ENCODE results near the gene ABHD4. TPM values are rescaled to one million over a fixed set of nuclear protein-coding genes. Genes with fewer than 3 reads are reported as not detected.

Gene ABHD4
- total and polyA plus RNA-seq, 7 donors = 6.1 to 64.0 (median 26.4) TPM

GRCh38 chr14:22646570-22647254 is 48.6 kb downstream of the ABHD4 start:
- no peak for TF ChIP-seq CTCF (IDR thresholded peaks at IDR 0.05)
- no peaks in the 10 kb centered on the region for H3K36me3 ChIP-seq (ENCODE audit: insufficient read depth in 1 of 2, low read depth in 1 of 2)
- no peak for ATAC-seq
- no peak for DNase-seq
- no peaks in the 10 kb centered on the region for H3K9me3 ChIP-seq
- H3K27ac ChIP-seq = no peak overlapping the region
- intact Hi-C loops (cut with DNase I) = no loop called here
- WGBS, 3 donors = 85 to 92% (median 91%) methylated on average over 4 of the region's 4 CpGs
- H3K4me1 ChIP-seq = peaks cover 14% of the 10 kb centered on the region
- no peak overlapping the region for H3K4me3 ChIP-seq
- H3K27me3 ChIP-seq (ENCODE audit: insufficient read depth in 3 of 3, low read length in 2 of 3) = no peaks in the 10 kb centered on the region

DNA sequence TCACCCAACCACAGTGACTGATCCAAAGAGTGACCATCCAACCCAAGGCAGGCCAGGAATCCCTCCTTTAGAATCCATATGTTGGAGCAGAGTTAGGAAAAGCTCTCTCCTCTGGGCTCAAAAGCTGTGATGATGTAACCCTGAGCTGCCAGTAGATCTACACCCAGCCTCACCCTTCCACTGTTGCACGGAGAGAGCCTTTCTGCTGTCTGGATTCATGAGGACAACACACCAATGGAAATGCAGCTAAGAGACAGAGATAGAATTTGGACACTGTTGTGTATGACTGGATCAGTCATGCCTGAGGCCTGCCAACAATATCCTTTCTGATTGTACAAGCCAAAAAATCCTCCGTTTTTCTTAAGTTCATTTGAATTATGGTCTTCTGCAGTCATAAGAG is 50.4 kb downstream of the ABHD4 start:
- ATAC-seq = no peak
- DNase-seq = no peak
- intact Hi-C loops (cut with DNase I) = no loop called here
- Histone ChIP-seq H3K27ac (no peak overlapping the region), H3K4me1 (peaks cover 16% of the 10 kb centered on the region), H3K36me3 (ENCODE audit: insufficient read depth in 1 of 2, low read depth in 1 of 2) (no peaks in the 10 kb centered on the region), H3K27me3 (ENCODE audit: insufficient read depth in 3 of 3, low read length in 2 of 3) (no peaks in the 10 kb centered on the region), H3K4me3 (no peak overlapping the region), H3K9me3 (no peaks in the 10 kb centered on the region)
- no peak for TF ChIP-seq CTCF (IDR thresholded peaks at IDR 0.05)
- WGBS, 3 donors = 34 to 57% (median 45%) methylated on average over 2 of the region's 2 CpGs

DNA sequence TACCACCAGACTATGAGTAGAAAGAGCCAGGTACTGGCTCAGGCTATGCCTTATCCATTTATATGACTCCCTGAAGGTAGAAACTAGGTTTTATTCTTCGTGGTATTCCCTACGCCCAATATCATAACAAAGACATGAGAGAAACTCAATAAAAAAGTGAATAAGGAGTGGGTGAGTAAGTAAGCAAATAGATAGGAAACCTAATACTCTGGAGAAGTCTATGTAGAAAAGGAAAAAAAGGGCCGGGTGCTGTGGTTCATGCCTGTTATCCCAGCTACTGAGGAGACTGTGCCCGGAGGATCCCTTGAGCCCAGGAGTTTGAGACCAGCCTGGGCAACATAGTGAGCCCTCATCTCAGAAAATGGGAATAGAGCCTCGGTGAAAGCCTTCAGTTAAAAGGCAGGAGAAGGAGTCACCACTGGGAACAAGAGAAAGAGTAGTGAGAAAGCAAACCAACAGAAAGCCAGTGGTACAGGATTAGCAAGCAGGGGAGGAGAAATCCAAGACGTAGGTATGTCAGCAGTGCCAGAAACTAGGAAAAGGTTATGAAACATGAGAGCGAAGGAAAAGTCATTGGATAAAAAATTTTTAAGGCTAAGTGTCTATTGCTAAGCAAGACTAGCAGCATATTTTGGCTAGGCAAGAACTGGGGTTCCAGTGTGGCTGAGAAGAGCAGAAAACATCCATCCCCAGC is 52.1 kb downstream of the ABHD4 start:
- DNase-seq (no peak), ATAC-seq (peak in 3 of 4 donors; percentile 41 to 74 (median 56))
- no peak for TF ChIP-seq CTCF (IDR thresholded peaks at IDR 0.05)
- Histone ChIP-seq H3K9me3 (no peaks in the 10 kb centered on the region), H3K27me3 (ENCODE audit: insufficient read depth in 3 of 3, low read length in 2 of 3) (no peaks in the 10 kb centered on the region), H3K4me3 (peak overlapping the region; percentile 42), H3K36me3 (ENCODE audit: insufficient read depth in 1 of 2, low read depth in 1 of 2) (no peaks in the 10 kb centered on the region), H3K4me1 (peaks cover 16% of the 10 kb centered on the region), H3K27ac (peak overlapping the region; percentile 77)
- intact Hi-C loops (cut with DNase I) = loop anchor here (5.0 to 10.0 kb wide), 6 partner anchors 38 to 258 kb away; partner anchors contain the start of gene SLC7A7 (in 1 of the 2)
- 48 to 65% (median 60%) methylated on average over 7 of the region's 7 CpGs for WGBS, 3 donors

- Histone ChIP-seq H3K4me3 (peak overlapping the region; percentile 42), H3K9me3 (no peaks in the 10 kb centered on the region), H3K27ac (peak overlapping the region; percentile 77), H3K27me3 (ENCODE audit: insufficient read depth in 3 of 3, low read length in 2 of 3) (no peaks in the 10 kb centered on the region), H3K4me1 (peaks cover 16% of the 10 kb centered on the region), H3K36me3 (ENCODE audit: insufficient read depth in 1 of 2, low read depth in 1 of 2) (no peaks in the 10 kb centered on the region)
- 18 to 45% (median 26%) methylated on average over 3 of the region's 3 CpGs for WGBS, 3 donors
- peak; percentile 48 to 88 (median 86) for ATAC-seq
- intact Hi-C loops (cut with DNase I) = loop anchor here (5.0 to 10.0 kb wide), 6 partner anchors 39 to 259 kb away; partner anchors contain the start of gene SLC7A7 (in 1 of the 2)
- DNase-seq = no peak
- TF ChIP-seq CTCF (IDR thresholded peaks at IDR 0.05) = no peak
Measured at GRCh38 chr14:22650960-22651521, 52.9 kb downstream of the ABHD4 start.

All from psoas muscle (tissue), 8 donors.